Inferior parietal cortex (tissue), 1 donor: ENCODE measurements around the gene ZNF76.

Source experiments
- DNase-seq: peaks from one replicate; pipeline ENCODE4 v3.0.0-alpha.2; 2016; ENCODE audit errors: extremely low spot score

ZNF76 gene

GRCh38 chr6:35267446-35267845 lies 7.9 kb downstream of the ZNF76 start:
- DNase-seq: no peak

DNA sequence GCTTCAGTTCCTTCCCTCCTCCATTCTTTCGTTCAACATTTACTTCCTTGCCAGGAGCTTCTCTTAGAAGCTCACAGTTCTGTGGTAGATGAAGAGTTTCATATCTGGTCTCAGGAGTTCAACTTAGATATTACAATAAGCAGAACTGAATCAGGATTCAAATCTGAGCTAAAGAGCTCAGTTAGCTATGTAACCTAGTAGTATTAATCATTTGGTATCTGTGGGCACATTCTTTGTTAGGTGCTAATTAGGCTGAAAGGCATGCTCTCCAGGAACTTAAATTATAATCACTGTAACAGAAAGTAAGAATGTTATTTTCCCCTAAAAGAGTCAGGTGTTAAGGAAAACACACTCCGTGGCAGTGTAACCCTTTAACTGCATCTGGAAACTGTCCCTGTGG lies 8.4 kb downstream of the ZNF76 start:
- no peak for DNase-seq

DNA sequence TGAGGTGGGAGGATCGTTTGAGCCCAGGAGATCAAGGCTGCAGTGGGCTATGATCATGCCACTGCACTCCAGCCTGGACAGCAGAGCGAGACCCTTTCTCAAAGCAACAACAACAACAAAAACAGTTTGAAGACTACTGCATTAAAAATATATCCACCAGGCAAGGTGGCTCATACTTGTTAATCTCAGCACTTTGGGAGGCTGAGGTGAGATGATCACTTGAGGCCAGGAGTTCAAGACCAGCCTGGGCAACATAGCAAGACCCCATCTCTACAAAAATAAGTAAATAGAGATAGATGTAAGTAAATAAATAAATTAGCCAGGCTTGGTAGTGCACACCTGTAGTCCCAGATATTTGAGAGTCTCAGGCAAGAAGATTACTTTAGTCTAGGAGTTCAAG lies 12.5 kb downstream of the ZNF76 start:
- no peak for DNase-seq

- no peak for DNase-seq
Observed at GRCh38 chr6:35273822-35274559, 14.5 kb downstream of the ZNF76 start.

DNA sequence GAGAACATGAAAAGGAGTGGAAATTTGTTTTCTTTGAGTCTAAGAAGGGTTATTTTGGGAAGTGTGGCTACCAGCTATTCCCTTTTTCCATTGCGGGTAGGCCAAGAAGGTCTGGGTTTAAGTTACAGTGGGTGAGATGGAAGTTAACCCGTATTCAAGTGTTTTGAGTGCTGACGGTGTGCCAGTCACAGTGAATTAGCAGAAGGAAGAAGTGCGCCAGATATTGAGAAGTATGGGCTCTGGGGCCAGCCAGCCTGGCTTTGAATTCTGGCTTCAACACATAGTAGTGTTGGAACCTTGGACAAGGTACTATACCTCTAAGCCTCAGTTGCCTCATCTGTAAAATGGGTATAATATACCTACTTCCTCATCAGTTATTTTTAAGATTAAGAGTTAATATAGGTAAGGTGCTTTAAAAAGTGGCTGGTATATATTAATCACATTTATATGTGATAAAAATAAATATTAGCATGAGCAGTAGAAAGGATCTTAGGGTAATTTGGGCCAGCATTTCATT lies 16.3 kb downstream of the ZNF76 start:
- DNase-seq: no peak

DNA sequence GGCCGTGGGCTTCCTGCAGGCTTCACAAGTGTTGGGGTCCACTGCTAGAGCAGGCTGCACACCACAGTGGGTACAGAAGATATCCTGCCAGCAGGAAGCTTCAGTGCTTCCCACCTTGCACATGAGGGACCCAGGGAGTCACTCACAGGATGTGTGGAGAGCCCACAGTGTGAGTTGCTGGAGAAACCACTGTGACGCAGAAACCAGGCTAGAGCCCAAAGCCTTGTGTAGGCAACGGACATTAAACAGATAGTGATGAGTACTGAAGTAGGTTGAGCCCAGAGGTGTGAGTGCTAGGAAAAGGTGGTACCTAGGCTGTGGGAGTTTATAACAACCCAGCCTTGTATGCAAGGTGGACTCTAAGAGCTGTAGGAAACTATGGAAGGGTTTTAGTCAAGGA lies 19.2 kb downstream of the ZNF76 start:
- no peak for DNase-seq

DNA sequence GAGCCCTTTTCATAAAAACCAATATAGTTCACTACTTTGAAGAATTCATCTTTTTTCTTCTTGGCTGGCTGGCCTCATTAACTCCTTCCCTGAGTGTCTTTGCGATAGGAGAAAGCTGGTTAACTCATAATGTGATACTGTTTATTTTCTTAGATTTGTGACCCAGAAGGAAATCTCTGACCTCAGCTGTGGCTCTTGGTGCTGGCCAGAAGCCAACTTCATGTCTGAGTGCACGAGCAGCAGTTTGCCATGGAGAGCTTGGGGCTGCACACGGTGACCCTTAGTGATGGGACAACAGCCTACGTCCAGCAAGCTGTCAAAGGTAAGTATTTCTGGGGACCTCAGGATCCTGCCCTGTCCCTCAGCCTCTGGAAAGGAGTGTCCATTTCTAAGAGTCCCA lies 21.4 kb downstream of the ZNF76 start:
- no peak for DNase-seq

DNA sequence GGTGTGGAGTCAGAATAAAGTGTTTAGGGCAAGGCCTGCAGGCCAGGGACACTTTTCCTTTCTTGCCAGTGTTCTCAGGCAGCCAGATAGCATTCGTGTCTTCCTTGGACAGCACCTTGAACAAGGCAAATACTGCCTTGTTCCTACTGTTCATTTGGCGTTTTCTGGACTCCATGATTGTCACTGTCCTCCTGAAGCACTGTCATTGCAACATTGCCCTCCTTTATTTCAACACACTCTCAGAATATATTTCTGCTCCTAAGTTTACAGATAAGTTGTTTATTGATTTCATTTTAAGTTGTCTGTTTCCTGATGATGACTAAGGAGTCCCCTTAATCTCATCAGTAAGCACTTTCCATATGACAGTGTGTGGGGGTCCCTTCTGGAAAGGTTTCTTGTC lies 22.9 kb downstream of the ZNF76 start:
- DNase-seq: no peak

DNA sequence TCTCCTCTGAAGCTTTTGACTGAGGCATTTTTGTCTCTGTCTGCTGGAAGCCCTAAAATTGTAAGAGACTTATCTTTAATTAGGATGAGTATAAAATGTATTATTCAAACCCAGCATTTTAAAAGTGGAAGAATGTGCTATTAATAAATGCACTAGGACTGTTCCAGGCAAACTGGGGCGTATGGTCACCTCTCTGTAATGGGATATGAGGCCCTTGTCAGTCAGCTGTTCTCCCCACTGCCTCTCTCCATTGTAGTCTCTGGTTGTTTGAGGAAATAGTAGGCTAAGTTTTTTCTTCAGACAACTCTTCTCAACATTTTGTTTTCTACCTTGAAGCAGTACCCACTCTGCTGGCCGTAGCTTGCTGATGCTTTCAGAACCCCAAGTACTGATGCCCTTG lies 23.8 kb downstream of the ZNF76 start:
- no peak for DNase-seq

DNA sequence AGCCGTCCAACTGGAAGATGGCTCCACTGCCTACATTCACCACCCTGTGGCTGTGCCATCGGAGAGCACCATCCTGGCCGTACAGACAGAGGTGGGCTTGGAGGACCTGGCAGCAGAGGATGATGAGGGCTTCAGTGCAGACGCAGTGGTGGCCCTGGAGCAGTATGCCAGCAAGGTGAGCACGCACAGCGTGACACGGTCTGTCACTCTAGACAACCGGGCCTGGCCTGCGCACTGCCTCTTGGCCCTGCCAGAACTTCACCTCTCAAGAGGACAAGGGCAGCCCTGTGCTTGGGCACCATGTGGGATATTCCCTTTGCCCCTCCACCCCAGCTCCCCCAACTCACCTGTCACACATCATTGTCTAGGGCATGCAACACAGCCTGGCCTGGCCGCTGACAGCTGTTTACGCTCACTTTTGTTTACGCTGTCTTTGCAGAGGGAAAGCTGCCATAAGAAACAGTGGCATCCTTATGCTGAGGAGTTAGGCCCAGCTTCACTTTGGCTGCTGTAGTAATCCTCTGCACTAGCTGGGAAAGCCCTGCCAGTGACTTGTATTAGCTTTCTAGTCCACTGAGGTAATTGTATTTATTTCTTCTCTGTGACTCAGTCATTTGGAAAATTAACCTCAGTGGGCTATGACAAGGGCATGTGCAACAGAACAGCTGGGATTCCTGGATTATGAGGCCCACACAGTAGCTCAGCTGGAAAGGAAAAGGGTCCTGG lies 28.3 kb downstream of the ZNF76 start:
- DNase-seq: no peak

DNA sequence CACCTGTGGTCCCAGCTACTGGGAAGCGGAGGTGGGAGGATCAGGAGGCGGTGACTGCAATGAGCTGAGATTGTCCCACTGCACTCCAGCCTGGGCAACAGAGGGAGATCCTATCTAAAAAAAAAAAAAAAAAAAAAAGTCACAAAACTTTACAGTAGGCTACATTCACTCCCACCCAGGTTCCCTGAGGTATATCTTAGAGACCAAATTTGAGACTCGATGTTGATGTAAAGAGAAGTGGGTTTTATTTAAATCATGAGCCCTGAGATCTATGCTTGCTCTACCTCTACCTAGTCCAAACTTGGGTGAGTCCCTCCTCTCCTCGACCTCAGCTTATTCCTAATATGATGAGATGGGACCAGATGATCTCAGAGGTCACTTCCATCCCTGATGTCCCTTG lies 29.3 kb downstream of the ZNF76 start:
- no peak for DNase-seq

DNA sequence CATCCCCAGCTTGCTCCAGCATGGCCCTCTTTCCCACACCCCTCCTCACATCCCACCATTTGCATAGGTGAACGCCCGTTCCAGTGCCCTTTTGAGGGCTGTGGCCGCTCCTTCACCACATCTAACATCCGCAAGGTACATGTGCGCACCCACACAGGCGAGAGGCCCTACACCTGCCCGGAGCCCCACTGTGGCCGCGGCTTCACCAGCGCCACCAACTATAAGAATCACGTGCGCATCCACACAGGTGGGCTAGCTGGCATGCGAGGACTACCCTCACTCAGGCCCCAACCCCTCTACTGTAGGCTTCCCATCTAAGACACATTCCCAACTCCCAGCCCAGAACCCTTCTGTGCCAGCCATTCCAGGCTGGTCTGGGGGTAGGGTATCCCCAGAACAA lies 32.0 kb downstream of the ZNF76 start:
- DNase-seq: no peak

- no peak for DNase-seq
Observed at GRCh38 chr6:35292494-35292893, 33.0 kb downstream of the ZNF76 start.

DNA sequence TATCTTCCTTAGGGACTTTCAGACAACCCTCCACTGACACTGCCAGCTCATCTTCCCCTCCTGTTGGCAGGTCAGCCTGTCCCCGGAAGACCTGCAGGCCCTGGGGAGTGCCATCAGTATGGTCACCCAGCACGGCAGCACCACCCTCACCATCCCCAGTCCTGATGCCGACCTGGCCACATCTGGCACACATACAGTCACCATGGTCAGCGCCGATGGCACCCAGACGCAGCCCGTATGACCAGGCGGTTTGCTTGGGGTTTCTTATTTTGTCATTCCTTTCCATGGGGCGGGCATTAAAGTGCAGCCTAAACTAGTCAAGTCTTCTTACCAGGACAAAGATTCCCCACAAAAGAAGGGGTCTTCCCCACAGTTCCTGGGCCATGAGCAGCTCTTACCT lies 34.1 kb downstream of the ZNF76 start:
- no peak for DNase-seq

DNA sequence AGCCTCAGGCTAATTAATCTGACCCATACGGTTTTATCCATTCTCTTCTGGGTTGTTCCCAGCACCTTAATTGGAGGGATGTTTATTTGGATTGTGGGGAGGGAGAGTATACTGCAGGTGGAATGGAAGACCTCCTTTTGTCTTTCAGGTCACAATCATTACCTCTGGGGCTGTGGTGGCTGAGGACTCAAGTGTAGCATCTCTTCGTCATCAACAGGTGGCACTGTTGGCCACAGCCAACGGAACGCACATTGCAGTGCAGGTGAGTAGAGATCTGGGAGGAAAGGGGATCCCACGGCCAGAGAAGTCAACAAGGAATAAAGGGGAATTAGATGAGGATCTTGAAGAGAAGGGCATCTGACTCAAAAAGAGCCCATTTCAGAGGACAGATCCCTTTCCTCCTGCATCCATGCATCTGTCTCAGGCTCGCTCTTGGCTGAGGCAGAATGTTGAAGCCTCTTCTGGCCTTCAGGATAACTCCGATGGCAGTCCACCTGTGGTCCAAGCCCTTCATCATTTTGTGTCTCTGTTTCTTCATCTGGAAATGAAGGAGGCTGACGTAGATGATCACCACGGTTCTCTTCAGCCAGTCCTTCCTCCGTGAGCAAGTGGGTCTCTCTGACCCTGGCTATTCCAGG lies 34.9 kb downstream of the ZNF76 start:
- peak; percentile 52 for DNase-seq

- no peak for DNase-seq
Observed at GRCh38 chr6:35295036-35295435, 35.5 kb downstream of the ZNF76 start.

- DNase-seq: no peak
Observed at GRCh38 chr6:35295521-35296315, 36.2 kb downstream of the ZNF76 start.

DNA sequence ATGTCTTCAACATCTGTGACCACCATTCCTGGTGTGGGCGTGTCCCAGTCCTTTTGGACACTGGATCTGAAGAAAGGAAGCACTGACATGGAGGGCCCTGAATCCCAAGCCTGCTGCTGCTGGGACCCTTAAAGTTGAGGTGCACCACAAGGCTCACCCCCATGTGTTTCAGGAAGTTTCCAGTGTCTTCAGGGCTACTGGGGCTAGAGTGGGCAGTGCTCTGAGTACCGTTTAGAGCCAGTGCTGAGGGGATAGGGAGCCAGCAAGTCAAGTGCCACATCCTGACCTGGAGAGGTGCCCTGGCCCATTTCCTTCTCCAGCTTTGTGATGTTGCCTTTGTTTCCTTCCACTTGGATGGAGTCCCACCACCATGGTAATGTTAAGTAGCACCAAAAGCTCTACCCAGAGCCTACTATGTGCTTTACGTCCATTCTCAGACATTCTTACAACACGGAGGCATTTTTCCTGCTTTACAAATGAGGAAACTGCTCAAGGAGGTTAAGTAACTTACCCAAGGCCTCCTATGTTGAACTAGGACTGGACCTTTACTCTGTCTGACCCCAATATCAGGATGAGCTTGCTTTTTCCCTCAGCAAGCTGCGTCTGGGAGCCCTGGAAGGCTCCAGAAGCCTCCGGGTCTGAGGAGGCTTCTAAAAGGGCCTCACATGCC lies 37.5 kb downstream of the ZNF76 start:
- no peak for DNase-seq

DNA sequence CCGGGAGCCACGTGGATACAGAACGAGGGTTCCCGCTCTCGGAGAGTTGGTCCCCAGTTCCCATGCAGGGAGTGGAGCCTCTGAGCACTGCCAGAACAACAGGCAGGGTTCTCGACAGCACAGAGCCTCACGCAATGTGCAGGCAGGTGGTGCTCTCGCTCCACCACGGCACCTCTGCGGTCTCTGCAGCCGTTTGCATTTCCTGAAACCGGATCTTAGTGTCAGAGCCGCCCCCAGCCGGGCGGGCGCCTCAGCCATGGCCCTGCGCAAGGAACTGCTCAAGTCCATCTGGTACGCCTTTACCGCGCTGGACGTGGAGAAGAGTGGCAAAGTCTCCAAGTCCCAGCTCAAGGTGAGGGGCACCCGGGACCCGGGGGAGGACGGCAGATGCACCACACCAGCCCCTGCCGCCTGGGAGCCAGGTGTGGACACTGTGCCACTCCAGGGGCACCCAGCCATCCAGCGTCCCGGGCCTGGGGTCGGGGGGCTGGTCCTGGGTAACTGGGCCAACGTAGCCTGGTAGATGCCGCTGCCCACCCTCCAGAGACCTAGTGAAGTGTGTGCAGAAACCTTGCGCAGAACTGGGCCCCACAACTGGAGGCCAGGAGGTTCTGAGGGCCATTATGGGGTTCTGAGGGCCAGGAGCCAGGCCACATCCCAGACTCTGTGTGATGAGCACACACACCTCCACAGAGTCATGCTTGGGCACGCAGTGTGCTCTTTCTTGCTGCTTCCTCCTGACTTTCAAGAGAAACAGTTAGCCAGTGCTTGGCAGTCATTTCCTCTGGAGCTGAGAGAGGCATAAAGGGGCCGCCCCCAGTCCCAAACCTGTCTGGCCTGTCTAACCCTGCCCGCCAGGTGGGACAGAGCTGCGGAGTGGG lies 38.3 kb downstream of the ZNF76 start, which contains the start of gene DEF6:
Gene DEF6 (plus strand): TSS at position 218 of the 881 bp plus-strand sequence. CDS start 39 bp downstream, at position 257.
- DNase-seq: peak; percentile 59

DNA sequence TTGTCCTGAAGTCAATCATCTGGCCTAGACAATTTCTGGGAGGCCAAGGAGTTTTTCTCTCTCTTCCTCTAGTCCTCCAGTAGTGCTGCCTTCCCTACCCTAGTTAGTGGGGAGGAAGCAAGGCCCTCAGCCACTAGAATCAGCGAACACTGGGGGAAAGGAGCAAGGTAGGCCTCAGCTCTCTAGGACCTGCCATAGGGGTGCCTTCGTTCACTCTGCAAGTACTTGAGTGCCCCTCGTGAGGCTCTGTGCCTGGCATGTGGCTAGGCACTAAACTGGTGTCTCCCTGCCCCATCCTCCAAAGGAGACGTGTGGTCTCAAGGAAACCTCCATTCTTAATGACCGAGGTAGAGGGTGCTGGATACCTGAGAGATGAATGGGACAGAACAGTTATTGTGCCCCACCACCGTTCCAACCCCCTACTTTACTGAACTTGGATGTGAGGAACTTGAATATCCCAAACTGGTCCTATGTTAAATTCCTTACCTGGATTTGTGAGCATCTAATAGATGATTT lies 39.1 kb downstream of the ZNF76 start:
- no peak for DNase-seq
